ENCODE data around the gene ELL. TPM values are rescaled to one million over a fixed set of nuclear protein-coding genes. Genes with fewer than 3 reads are reported as not detected.
"Not testable (repeated sequence)": the region's sequence is repeated elsewhere in the genome, so short reads cannot be mapped to it uniquely, and the experiment has no call there.

ELL gene
- total RNA-seq, 1 experiment from 2014 or later, result 22.9 TPM

DNA sequence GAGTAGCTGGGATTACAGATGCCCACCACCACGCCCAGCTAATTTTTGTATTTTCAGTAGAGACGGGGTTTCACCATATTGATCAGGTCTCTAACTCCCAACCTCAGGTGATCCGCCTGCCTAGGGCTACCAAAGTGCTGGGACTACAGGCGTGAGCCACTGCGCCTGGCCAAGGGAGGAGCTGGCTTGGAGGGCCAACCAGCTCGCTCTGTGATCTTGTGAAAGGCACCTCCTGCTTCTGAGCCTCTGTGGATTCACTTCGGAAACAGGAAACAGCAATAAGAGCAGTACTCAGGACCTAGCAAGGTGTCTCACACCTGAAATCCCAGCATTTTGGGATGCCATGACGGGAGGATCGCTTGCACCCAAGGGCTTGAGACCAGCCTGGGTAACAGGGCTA lies 2.0 kb upstream of the ELL start:
- CTCF ChIA-PET, result interaction anchor here (0.8 kb wide), 1 partner anchor 65 kb away, joined by 4 read pairs; the partner anchor contains the start of gene REX1BD
- no TSS peak for BruUV-seq (replicated peaks)

DNA sequence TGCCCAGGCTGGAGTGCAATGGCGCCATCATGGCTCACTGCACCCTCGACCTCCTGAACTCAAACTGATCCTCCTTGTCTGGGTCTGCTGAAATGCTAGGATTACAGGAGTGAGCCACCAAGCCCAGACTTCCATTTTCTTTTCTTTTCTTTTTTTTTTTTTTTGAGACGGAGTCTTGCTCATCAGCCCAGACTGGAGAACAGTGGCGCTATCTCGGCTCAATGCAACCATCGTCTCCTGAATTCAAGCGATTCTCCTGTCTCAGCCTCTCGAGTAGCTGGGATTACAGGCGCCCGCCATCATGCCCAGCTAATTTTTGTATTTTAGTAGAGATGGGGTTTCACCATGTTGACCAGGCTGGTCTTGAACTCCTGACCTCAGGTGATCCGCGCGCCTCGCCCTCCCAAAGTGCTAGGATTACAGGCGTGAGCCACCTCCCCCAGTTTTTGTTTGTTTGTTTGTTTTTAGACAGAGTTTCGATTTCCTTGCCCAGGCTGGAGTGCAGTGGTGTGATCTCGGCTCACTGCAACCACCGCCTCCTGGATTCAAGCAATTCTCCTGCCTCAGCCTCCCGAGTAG lies 1.1 kb upstream of the ELL start:
- BruUV-seq (replicated peaks), result TSS peak; percentile 94
- intact Hi-C loops (cut with micrococcal nuclease), result loop anchor here (1.0 to 2.0 kb wide), 2 partner anchors 34 to 114 kb away; partner anchors contain the start of genes KLHL26 and KXD1
- peaks cover 37% of the 10 kb centered on the region for H3K79me2 ChIP-seq (ENCODE audit: insufficient read depth, low read length)
- H3K4me1 ChIP-seq (ENCODE audit: control insufficient read depth in 1 of 2, insufficient read depth in 2 of 2, low read length in 2 of 2), result peaks cover 14 to 33% of the 10 kb centered on the region in 2 experiments
- H3K9me3 ChIP-seq (ENCODE audit: control insufficient read depth in 1 of 2, insufficient read depth in 1 of 2, low read depth in 1 of 2, low read length in 2 of 2); H3K9me2 ChIP-seq (ENCODE audit: insufficient read depth); H3K27me3 ChIP-seq (ENCODE audit: insufficient read depth, low read length); ATAC-seq; H4K20me1 ChIP-seq (ENCODE audit: insufficient read depth); H3K36me3 ChIP-seq (ENCODE audit: control insufficient read depth in 1 of 2, insufficient read depth in 2 of 2, low read length in 2 of 2); H2AFZ ChIP-seq (ENCODE audit: low read depth, low read length, poor library complexity, severe bottlenecking); RAD21 ChIA-PET (ENCODE audit: low non-redundant PET in 1 of 2, low total read pairs in 2 of 2, uncharacterized antibody in 2 of 2, unreplicated experiment in 2 of 2); DNase-seq (ENCODE audit: low read depth, low spot score); CTCF ChIA-PET: not testable (repeated sequence)
- H3K9ac ChIP-seq (ENCODE audit: low read length), result peak overlapping the region; percentile 39; the same call in 1 of the 2 replicates
- H3K4me3 ChIP-seq (replicated peaks in 1 of 2; ENCODE audit: low read depth in 1 of 2, low read length in 2 of 2), result peak overlapping the region; percentile 27 to 92; a peak in 3 of 4 replicates
- POLR2A ChIA-PET, result interaction anchor here (1.9 to 3.5 kb wide), 3 partner anchors 11 to 49 kb away, joined by 5 to 15 read pairs (median 13); partner anchors contain the start of genes KXD1 and UBA52
- H3K4me2 ChIP-seq (ENCODE audit: low read length), result peak overlapping the region; percentile 60
- peak overlapping the region; percentile 48 for H3K27ac ChIP-seq (ENCODE audit: low read depth, low read length)

More for the DNA sequence above, 2.0 kb upstream of the ELL start:
- no peak overlapping the region for H3K9ac ChIP-seq (ENCODE audit: low read length)
- no peak overlapping the region for H3K27ac ChIP-seq (ENCODE audit: low read depth, low read length)
- no peak overlapping the region for H3K4me2 ChIP-seq (ENCODE audit: low read length)
- H3K36me3 ChIP-seq (ENCODE audit: control insufficient read depth in 1 of 2, insufficient read depth in 2 of 2, low read length in 2 of 2), result no peaks in the 10 kb centered on the region; a peak in 1 of 4 replicates
- no peaks in the 10 kb centered on the region for H4K20me1 ChIP-seq (ENCODE audit: insufficient read depth)
- POLR2A ChIA-PET, result interaction anchor here (1.9 kb wide), 1 partner anchor 10 kb away, joined by 5 read pairs; no protein-coding TSS in a partner anchor
- peaks cover 13 to 33% of the 10 kb centered on the region in 2 experiments for H3K4me1 ChIP-seq (ENCODE audit: control insufficient read depth in 1 of 2, insufficient read depth in 2 of 2, low read length in 2 of 2)
- H3K4me3 ChIP-seq (replicated peaks in 1 of 2; ENCODE audit: low read depth in 1 of 2, low read length in 2 of 2), result no peak overlapping the region
- TF ChIP-seq CBX3 (IDR thresholded peaks at IDR 0.05; ENCODE audit: low read depth) (no peak), ATF3 (IDR thresholded peaks at IDR 0.05) (no peak), TCF7L2 (IDR thresholded peaks at IDR 0.05; ENCODE audit: borderline replicate concordance, extremely low read depth, insufficient read depth, insufficient read length) (no peak), FOSL1 (IDR thresholded peaks at IDR 0.05; ENCODE audit: low read depth) (no peak), ELF1 (IDR thresholded peaks at IDR 0.05; ENCODE audit: borderline replicate concordance, low read depth) (no peak), ZFX (IDR thresholded peaks at IDR 0.05) (no peak), JUND (IDR thresholded peaks at IDR 0.05) (no peak), SP1 (IDR thresholded peaks at IDR 0.05; ENCODE audit: low read depth) (no peak), POLR2A (IDR thresholded peaks at IDR 0.05; ENCODE audit: borderline replicate concordance, extremely low read depth, insufficient read depth, insufficient read length) (no peak), SIN3A (IDR thresholded peaks at IDR 0.05; ENCODE audit: low read depth) (no peak), SRF (IDR thresholded peaks at IDR 0.05; ENCODE audit: low read depth) (no peak), EZH2phosphoT487 (IDR thresholded peaks at IDR 0.05; ENCODE audit: borderline replicate concordance) (no peak), CEBPB (IDR thresholded peaks at IDR 0.05; ENCODE audit: low read depth) (no peak)
- TF ChIP-seq, protein P1, sequence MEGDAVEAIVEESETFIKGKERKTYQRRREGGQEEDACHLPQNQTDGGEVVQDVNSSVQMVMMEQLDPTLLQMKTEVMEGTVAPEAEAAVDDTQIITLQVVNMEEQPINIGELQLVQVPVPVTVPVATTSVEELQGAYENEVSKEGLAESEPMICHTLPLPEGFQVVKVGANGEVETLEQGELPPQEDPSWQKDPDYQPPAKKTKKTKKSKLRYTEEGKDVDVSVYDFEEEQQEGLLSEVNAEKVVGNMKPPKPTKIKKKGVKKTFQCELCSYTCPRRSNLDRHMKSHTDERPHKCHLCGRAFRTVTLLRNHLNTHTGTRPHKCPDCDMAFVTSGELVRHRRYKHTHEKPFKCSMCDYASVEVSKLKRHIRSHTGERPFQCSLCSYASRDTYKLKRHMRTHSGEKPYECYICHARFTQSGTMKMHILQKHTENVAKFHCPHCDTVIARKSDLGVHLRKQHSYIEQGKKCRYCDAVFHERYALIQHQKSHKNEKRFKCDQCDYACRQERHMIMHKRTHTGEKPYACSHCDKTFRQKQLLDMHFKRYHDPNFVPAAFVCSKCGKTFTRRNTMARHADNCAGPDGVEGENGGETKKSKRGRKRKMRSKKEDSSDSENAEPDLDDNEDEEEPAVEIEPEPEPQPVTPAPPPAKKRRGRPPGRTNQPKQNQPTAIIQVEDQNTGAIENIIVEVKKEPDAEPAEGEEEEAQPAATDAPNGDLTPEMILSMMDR (IDR thresholded peaks at IDR 0.05 in 2 of 3, conservative IDR thresholded peaks at IDR 0.05 in 1 of 3; ENCODE audit: borderline replicate concordance in 1 of 3, insufficient read depth in 1 of 3, low read depth in 2 of 3, low read length in 2 of 3), result no peak
- peaks cover 28% of the 10 kb centered on the region for H3K79me2 ChIP-seq (ENCODE audit: insufficient read depth, low read length)
- H3K9me3 ChIP-seq (ENCODE audit: control insufficient read depth in 1 of 2, insufficient read depth in 1 of 2, low read depth in 1 of 2, low read length in 2 of 2), result no peaks in the 10 kb centered on the region
- H3K27me3 ChIP-seq (ENCODE audit: insufficient read depth, low read length), result no peaks in the 10 kb centered on the region
- H2AFZ ChIP-seq (ENCODE audit: low read depth, low read length, poor library complexity, severe bottlenecking), result no peak overlapping the region
- no peaks in the 10 kb centered on the region for H3K9me2 ChIP-seq (ENCODE audit: insufficient read depth)
- RAD21 ChIA-PET (ENCODE audit: low non-redundant PET in 1 of 2, low total read pairs in 2 of 2, uncharacterized antibody in 2 of 2, unreplicated experiment in 2 of 2), result no interaction called here
- no peak for ATAC-seq
- intact Hi-C loops (cut with micrococcal nuclease), result loop anchor here (2.0 kb wide), 1 partner anchor 113 kb away; the partner anchor contains the start of gene KLHL26
- DNase-seq (ENCODE audit: low read depth, low spot score), result no peak
